Pons (tissue), 1 donor: Measurements from ENCODE around the gene ADD1.
"Not testable (repeated sequence)": the region's sequence is repeated elsewhere in the genome, so short reads cannot be mapped to it uniquely, and the experiment has no call there.

ENCODE experiments used
- DNase-seq: peaks from one replicate; pipeline ENCODE4 v3.0.0-alpha.2; 2016; ENCODE audit warnings: low spot score

The ADD1 gene

GRCh38 chr4:2886622-2887021, 43.0 kb downstream of the ADD1 start:
- DNase-seq = no peak

DNA sequence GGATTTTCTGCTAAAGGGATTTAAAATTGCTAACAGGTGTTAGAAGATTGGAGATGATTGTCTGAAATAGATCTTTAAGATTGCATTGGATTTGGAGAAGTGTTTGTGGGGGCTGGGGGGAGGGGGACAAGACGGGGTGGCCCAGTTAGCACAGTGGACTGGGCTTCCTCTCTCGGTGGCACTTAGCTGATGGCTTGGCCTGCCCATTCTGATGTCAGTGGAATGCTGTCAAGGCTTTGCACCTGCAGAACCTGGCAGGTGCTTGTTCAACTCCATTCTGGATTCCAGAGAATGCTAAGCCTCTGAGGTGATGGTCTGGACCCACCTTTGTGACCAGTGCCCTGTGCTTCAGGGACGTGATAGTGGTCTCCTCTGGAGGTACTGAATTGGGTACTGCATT, 43.7 kb downstream of the ADD1 start:
- DNase-seq = no peak

- no peak for DNase-seq
Observed at GRCh38 chr4:2888886-2889285, 45.2 kb downstream of the ADD1 start.

DNA sequence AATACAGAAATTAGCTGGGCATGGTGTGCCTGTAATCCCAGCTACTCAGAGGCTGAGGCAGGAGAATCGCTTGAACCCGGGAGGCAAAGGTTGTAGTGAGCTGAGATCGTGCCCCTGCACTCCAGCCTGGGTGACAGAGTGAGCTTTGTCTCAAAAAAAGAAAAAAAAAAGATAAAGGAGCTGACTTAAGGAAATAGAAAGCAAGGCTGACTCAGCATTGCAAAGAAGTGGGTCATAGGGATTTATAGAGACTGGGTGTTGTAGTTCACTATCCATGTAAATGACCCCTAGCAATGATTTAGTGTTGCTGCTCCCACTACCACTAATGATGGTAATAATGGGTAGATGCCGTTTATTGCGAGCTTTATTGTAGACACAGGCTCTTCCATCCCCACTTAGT, 47.6 kb downstream of the ADD1 start:
- DNase-seq = no peak

- DNase-seq = peak; percentile 83
Observed at GRCh38 chr4:2893772-2894171, 50.1 kb downstream of the ADD1 start.

- DNase-seq = no peak
Observed at GRCh38 chr4:2898001-2898400, 54.4 kb downstream of the ADD1 start.

GRCh38 chr4:2900741-2901140, 57.1 kb downstream of the ADD1 start:
- no peak for DNase-seq

- DNase-seq = no peak
Observed at GRCh38 chr4:2901186-2901585, 57.5 kb downstream of the ADD1 start.

DNA sequence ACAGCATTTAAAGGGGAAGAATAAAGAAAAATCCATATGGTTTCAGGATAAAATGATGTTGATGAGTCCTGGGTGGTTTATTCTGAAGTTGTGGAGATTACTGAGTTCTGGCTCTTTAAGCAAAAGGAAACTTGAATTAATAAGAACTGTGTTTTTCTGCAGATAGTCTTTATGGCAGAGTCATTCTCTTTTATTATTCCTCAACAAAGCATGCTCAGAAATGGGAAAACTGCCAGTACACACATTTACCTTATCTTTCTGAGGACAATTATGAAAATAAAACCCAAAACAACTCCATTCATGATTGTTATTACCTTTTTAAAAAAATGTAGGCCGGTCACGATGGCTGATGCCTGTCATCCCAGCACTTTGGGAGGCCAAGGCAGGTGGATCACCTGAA, 58.5 kb downstream of the ADD1 start:
- DNase-seq = no peak

GRCh38 chr4:2905544-2905943, 61.9 kb downstream of the ADD1 start:
- DNase-seq = no peak

DNA sequence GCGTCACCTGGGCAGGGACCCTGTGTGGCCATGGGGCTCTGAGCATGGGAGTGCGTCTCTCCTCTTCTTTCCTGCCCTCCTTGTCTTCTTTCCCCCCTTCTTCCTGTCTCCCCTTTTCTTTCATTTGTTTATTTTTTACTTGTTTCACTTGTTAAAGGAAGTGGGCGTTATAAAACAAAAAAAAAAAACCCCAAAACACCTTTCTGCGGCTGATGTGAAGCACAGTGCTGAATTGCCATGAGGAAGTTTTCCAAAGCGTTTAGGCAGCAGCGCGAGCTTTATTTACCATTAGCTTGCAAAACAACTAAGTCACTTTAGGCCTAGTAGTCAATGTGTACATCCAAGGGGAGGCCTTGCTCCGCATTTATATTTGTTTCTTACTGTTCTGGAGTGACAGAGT, 62.6 kb downstream of the ADD1 start:
- DNase-seq = no peak

DNA sequence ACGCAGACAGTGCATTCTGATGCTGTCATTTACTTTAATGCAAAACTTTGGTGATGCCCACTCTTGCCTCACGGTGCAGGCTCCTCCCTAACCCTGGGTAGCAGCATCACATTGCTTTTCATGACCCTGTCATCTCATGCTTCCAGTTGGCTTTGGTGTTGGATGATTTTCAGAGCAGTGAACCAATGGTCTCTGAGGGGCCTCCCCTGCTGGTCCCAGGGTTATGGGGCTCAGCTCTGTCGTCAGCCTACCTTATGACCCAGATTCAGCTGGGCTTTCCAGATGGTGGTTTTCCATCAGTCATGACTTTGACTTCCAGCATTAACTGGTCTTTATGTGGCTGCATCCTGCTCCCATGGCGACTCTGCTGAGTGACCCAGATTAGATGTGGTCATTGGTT, 63.6 kb downstream of the ADD1 start:
- DNase-seq = no peak

DNA sequence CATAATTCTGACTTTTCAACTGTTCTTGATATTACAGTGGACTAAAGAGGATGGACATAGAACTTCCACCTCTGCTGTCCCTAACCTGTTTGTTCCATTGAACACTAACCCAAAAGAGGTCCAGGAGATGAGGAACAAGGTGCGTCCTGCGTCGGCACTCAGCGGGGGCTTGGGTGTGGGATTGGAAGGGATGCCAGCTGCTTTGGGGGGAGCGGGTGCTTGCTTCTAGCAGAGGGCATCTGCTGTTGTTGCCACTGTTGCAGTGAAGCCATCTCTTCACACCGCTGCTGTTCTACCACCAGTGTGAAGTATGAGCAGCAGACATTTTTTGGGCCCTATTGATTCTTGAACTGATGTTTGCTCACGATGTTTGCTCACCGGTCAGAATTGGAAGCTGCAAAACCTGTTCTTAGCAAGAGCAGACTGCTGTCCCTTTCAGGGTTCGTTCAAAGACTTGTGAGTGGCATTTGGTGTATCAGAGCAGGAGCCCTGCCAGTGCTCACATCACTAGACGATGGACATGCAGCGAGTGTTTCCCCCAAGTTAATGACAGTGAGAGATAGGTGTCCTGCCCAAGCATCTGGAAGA, 64.2 kb downstream of the ADD1 start:
- DNase-seq = no peak

GRCh38 chr4:2908686-2909085, 65.0 kb downstream of the ADD1 start:
- no peak for DNase-seq

- DNase-seq = no peak
Observed at GRCh38 chr4:2909583-2909982, 65.9 kb downstream of the ADD1 start.

DNA sequence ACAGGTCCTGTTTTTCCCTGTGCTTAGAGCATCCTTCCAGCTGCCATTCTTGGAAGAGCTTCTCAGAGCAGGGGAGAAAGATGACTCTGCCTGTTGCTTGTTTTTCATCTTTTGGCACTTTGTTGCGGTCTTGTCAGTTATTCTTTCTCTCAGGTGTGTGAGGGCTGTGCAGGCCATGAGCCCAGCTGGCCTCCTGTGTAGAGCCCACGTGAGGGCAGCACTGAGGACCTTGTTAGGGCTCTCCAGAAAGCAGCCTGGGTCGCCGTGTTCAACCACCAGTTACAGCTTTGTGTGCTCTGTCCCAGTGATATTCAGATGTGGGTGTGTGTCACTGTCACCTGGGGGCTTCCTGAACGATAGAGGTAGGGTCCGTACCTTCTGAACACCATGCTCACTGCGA, 66.8 kb downstream of the ADD1 start:
- no peak for DNase-seq

DNA sequence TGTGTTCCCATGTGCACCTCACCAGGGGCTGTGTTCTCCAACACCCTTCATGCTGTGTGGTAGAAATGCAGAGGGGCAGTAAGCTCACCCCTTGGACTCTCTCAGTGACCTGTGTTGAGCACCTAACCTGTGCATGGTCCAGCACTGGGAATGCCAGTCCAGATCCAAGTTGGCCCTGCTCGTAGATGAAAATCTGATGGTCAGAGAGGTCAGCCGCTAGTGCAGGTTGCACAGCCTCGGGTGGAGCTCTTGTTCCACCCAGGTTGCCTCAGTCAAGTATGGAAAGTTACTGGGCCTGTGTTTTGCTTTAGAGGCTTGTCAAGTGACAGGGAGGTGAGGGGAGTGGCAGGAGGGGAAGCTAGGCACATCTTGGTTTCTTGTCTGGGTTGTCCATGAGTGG, 68.2 kb downstream of the ADD1 start:
- DNase-seq = no peak

GRCh38 chr4:2913168-2913567, 69.5 kb downstream of the ADD1 start:
- DNase-seq = no peak

- DNase-seq = no peak
Observed at GRCh38 chr4:2914256-2915126, 70.8 kb downstream of the ADD1 start.

DNA sequence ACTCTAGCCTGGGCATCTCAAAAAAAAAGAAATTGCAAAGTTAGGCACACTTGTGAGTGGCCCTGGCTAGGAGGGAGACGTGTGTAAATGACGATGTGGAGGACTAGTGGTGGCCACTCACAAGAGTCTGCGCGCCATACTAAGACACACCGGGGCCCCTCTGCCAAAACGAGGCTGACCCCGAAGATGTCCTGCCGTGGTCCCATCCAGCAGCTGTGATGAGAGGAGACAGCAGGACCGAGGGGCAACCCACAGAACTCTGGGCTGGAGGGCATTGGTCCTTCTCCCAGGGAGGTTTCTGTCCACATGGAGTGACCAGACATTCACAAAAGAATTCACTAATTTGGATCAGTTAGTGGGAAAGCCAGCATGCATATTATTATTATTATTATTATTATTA, 72.1 kb downstream of the ADD1 start:
- DNase-seq = no peak

DNA sequence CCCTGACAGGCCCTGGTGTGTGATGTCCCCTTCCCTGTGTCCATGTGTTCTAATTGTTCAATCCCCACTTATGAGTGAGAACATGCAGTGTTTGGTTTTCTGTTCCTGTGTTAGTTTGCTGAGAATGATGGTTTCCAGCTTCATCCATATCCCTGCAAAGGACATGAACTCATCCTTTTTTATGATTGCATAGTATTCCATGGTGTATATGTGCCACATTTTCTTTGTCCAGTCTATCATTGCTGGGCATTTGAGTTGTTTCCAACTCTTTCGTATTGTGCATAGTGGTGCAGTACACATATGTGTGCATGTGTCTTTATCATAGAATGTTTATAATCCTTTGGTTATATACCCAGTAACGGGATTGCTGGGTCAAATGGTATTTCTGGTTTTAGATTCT, 73.1 kb downstream of the ADD1 start:
- DNase-seq = not testable (repeated sequence)

DNA sequence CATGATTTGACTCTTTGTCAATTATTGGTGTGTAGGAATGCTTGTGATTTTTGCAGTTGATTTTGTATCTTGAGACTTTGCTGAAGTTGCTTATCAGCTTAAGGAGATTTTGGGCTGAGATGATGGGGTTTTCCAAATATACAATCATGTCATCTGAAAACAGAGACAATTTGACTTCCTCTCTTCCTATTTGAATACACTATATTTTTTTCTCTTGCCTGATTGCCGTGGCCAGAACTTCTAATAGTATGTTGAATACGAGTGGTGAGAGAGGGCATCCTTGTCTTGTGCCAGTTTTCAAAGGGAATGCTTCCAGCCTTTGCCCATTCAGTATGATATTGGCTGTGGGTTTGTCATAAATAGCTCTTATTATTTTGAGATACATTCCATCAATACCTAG, 74.7 kb downstream of the ADD1 start:
- not testable (repeated sequence) for DNase-seq

DNA sequence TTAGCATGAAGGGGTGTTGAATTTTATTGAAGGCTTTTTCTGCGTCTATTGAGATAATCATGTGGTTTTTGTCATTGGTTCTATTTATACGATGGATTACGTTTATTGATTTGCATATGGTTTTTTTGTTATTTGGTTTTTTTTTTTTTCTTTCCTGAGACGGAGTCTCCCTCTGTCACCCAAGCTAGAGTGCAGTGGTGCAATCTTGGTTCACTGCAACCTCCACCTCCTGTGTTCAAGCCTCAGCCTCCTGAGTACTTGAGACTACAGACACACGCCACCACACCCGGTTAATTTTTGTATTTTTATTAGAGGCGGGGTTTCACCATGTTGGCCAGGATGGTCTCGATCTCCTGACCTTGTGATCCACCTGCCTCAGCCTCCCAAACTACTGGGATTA, 75.1 kb downstream of the ADD1 start:
- DNase-seq = not testable (repeated sequence)
